ENCODE data around the gene NR2F1-AS1.

DNA sequence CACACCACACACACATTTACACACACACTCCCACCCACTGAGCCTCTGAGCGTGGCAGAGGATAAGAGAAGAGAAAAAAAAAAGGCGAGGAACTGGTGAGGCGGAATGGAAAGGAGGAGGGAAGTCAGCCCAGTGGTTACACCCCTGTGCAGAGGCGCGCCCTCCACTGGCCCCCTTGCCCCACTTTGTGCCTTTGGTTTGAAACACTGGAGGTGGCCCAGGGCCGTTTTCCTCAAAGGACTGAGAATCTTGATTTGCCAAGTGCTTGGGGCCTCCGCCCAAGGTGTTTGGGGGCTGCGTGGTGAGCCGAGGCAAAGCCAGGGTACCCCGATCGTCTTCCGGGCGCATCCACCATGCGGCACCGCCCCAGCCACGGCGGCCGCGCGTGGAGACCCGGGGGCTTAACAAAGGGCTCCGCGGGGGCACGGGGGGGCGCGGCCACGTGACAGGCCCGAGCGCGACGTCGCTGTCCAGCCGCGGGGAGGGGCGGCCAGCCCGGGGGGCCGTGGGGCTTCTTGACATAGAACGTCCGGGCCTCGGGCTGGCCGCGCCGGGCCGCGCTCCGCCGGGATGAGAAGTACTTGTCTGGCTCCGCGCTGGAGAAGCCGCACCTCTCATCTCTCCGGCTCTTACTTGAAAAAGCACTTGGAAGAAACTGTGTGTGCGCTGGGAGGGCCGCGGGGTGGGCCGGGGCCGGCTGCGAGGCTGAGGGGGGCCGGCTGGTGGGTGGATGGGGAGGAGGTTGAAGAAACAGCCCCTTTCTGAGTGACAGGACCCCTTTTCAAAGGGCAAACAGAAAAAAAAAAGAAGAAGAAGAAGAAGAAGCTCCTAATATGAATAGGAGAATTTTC, 23.0 kb upstream of the NR2F1-AS1 start:
- TF ChIP-seq ARNTL (CRISPR knock-in tag; IDR thresholded peaks at IDR 0.05; ENCODE audit: borderline replicate concordance, low read depth), result no peak
- TF ChIP-seq ZFP30 (CRISPR knock-in tag; IDR thresholded peaks at IDR 0.05), result no peak
- TF ChIP-seq OSR1 (CRISPR knock-in tag; IDR thresholded peaks at IDR 0.05), result no peak
- TF ChIP-seq, protein P1, sequence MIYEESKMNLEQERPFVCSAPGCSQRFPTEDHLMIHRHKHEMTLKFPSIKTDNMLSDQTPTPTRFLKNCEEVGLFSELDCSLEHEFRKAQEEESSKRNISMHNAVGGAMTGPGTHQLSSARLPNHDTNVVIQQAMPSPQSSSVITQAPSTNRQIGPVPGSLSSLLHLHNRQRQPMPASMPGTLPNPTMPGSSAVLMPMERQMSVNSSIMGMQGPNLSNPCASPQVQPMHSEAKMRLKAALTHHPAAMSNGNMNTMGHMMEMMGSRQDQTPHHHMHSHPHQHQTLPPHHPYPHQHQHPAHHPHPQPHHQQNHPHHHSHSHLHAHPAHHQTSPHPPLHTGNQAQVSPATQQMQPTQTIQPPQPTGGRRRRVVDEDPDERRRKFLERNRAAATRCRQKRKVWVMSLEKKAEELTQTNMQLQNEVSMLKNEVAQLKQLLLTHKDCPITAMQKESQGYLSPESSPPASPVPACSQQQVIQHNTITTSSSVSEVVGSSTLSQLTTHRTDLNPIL (CRISPR knock-in tag; IDR thresholded peaks at IDR 0.05; ENCODE audit: low read depth), result no peak
- TF ChIP-seq, protein P2, sequence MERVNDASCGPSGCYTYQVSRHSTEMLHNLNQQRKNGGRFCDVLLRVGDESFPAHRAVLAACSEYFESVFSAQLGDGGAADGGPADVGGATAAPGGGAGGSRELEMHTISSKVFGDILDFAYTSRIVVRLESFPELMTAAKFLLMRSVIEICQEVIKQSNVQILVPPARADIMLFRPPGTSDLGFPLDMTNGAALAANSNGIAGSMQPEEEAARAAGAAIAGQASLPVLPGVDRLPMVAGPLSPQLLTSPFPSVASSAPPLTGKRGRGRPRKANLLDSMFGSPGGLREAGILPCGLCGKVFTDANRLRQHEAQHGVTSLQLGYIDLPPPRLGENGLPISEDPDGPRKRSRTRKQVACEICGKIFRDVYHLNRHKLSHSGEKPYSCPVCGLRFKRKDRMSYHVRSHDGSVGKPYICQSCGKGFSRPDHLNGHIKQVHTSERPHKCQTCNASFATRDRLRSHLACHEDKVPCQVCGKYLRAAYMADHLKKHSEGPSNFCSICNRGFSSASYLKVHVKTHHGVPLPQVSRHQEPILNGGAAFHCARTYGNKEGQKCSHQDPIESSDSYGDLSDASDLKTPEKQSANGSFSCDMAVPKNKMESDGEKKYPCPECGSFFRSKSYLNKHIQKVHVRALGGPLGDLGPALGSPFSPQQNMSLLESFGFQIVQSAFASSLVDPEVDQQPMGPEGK (CRISPR knock-in tag; IDR thresholded peaks at IDR 0.05; ENCODE audit: borderline replicate concordance), result no peak
- TF ChIP-seq ZFP3 (CRISPR knock-in tag; IDR thresholded peaks at IDR 0.05), result no peak
- no peak for TF ChIP-seq ISL1 (CRISPR knock-in tag; IDR thresholded peaks at IDR 0.05)
- TF ChIP-seq ZNF70 (CRISPR knock-in tag; IDR thresholded peaks at IDR 0.05), result no peak
- TF ChIP-seq GLIS3 (CRISPR knock-in tag; IDR thresholded peaks at IDR 0.05), result no peak
- no peak for TF ChIP-seq SNAI2 (CRISPR knock-in tag; IDR thresholded peaks at IDR 0.05)
- TF ChIP-seq ESRRG (CRISPR knock-in tag; IDR thresholded peaks at IDR 0.05), result no peak
- TF ChIP-seq ZC3H10 (CRISPR knock-in tag; IDR thresholded peaks at IDR 0.05), result no peak
- no peak for TF ChIP-seq RARB (CRISPR knock-in tag; IDR thresholded peaks at IDR 0.05)
